ENCODE data around the gene PTPRC. TPM values are rescaled to one million over a fixed set of nuclear protein-coding genes. Genes with fewer than 3 reads are reported as not detected.

Gene PTPRC
- total RNA-seq, 1 donor: 281 TPM

- no peak for DNase-seq (ENCODE audit: low read depth in 2 of 3, low spot score in 2 of 3)
These were observed 19.3 kb upstream of the PTPRC start for GRCh38 chr1:198619375-198620140.

DNA sequence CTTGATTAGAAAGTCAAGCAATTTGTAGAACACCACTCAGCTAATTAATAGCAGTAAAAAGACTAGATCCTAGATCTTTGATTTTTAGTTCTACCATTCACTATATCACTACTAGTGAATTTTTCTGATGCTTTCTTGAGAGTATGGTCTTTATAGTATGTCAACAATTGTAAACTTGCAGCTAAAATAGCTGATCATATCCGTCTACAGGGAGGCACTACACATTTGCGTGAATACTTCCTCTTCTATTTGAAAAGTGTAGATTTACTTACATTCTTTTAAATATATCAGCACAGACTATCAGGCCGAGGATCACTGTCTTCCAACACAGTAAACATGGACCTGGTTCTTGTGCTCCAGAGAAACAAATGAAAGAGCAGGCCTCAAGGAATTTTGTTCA is 18.6 kb upstream of the PTPRC start:
- DNase-seq (ENCODE audit: low read depth in 2 of 3, low spot score in 2 of 3): no peak

GRCh38 chr1:198620951-198621824 is 17.7 kb upstream of the PTPRC start:
- peak; percentile 49 to 83 (median 74) for DNase-seq (ENCODE audit: low read depth in 2 of 3, low spot score in 2 of 3)

DNA sequence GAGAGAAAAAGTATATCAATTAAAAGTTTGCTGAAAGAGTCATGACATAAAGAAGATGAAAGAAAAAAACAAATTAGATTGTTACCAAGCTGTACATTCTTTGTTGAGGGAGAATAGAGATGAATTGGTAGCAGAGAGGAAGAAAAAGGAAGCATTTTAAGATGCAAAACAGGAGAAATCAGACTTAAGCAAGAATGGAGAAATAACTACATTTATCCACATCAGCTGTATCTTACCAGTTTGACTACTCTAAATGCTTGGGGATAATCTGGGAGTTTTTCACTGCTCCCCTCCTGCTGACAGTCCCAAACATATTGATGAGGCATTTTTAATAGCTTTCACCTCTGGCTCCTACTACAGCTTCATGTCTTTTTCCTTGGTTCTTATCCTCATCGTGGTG is 16.8 kb upstream of the PTPRC start:
- DNase-seq (ENCODE audit: low read depth in 2 of 3, low spot score in 2 of 3): no peak

GRCh38 chr1:198623752-198624647 is 14.8 kb upstream of the PTPRC start:
- DNase-seq (ENCODE audit: low read depth in 2 of 3, low spot score in 2 of 3): no peak

DNA sequence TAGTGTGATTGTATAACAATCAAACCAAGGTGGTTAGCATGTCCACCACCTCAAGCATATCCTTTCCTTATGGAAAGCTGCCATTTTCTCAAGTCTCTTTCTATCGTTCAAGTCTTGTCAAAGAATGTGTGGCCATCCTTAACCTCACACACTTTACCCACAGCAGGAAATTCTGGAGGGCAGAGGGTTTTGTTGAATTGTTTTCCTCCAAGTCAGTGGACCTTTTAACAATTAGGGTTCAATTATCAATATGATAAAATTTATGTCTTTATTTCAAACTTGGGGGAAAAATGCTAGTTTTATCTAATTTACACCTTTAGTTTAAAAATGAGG is 14.2 kb upstream of the PTPRC start:
- DNase-seq (ENCODE audit: low read depth in 2 of 3, low spot score in 2 of 3): no peak

GRCh38 chr1:198627436-198628066 is 11.3 kb upstream of the PTPRC start:
- no peak for DNase-seq (ENCODE audit: low read depth in 2 of 3, low spot score in 2 of 3)

GRCh38 chr1:198628067-198628455 is 10.8 kb upstream of the PTPRC start:
- no peak for DNase-seq (ENCODE audit: low read depth in 2 of 3, low spot score in 2 of 3)

DNA sequence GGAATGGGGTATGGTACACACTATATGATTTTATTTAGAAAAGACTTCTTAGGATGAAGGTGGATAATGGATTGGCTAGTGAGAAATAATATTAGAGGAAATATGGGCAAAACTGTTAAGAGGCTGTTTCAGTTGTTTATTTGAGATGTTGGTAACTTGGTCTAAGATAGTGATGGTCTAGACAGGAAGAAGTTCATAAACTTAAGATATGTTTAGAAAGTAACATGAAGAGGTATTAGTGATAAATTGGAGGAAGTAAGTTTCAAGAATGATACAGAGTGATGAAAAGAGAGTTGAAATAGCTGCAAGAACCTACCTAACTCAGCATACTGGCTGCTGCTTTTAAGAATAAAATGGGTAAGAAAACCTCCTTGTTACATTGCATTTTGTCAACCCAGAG is 9.2 kb upstream of the PTPRC start:
- DNase-seq (ENCODE audit: low read depth in 2 of 3, low spot score in 2 of 3): no peak

GRCh38 chr1:198630863-198631262 is 8.0 kb upstream of the PTPRC start:
- DNase-seq (ENCODE audit: low read depth in 2 of 3, low spot score in 2 of 3): no peak

GRCh38 chr1:198631292-198631691 is 7.5 kb upstream of the PTPRC start:
- no peak for DNase-seq (ENCODE audit: low read depth in 2 of 3, low spot score in 2 of 3)

DNA sequence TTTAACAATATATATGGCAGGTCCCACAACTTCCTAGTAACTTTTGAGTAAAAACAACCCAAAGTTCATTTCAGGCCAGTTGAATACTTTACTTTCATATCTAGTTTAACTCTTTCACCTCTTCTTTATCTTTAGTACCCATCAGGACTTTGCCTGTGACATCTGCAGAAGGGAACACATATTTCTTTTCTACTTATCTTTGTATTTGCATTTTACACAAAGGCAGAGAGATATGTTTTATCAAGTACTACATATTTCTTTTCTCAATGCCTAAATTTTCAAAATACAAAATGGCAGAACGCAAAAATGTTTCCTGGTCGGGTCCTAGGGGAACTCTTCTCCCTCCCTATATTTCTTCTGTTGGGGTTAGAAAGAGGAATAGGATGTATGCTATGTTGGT is 6.8 kb upstream of the PTPRC start:
- DNase-seq (ENCODE audit: low read depth in 2 of 3, low spot score in 2 of 3): no peak

DNA sequence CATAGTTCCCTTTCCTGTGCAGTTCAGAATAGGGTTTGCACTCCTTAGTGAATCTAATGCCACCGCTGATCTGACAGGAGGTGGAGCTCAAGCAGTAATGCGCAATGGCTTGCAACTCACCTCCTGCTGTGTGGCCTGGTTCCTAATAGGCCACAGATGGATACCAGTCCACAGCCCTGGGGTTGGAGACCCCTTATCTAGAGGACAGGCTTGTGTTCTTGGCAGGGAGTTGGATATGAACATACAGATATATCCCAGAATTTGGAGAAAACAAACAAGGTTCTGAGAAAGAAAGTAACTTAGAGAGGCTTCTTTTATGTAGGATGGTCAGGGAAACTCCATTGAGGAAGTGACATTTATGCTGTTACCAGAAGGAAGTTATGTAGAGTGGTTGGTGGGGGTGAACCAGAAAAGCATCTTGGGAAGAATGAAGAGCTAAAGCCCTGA is 5.1 kb upstream of the PTPRC start:
- DNase-seq (ENCODE audit: low read depth in 2 of 3, low spot score in 2 of 3): peak in 1 of 3 donors; percentile 44

DNA sequence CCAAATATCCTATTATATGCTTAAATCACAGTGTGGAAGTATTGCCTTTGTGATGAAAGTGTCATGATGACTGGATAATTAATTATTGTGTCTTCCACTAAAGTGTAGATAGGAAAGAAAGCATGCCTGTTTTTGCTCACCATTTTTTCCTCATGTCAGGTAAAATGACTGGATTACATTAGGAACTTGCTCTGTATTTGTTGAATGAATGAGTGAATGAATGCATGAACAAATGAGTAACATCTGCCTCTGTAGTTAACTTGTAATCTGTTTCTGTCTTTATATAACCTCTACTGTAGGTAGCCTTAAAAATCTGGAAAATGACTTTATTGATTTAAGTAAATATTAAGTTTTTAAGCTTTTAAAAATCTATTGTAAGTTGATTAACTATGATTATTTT is 2.9 kb upstream of the PTPRC start:
- DNase-seq (ENCODE audit: low read depth in 2 of 3, low spot score in 2 of 3): no peak

- DNase-seq (ENCODE audit: low read depth in 2 of 3, low spot score in 2 of 3): no peak
These were observed 2.4 kb upstream of the PTPRC start for GRCh38 chr1:198636391-198636790.

DNA sequence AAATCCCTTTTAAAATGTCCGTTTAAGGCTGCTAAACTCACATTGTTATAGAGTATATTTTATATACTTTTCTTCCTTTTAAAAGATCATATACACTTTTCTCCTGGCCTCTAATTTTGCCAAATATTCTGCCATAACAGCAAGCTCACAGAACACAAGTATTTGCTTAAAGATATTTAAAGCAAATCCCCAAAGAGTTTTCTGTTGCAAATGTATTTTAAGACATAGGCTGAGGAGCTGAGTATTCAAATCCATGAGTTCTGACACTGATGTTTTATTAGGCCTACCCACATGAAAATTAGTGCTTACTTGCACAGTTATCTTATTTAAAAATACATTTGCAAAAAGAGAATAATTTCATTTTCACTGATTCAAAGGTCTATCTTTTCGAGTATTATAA is 1.7 kb upstream of the PTPRC start:
- no peak for DNase-seq (ENCODE audit: low read depth in 2 of 3, low spot score in 2 of 3)

GRCh38 chr1:198637916-198638437 is 863 bp upstream of the PTPRC start:
- no peak for DNase-seq (ENCODE audit: low read depth in 2 of 3, low spot score in 2 of 3)

DNA sequence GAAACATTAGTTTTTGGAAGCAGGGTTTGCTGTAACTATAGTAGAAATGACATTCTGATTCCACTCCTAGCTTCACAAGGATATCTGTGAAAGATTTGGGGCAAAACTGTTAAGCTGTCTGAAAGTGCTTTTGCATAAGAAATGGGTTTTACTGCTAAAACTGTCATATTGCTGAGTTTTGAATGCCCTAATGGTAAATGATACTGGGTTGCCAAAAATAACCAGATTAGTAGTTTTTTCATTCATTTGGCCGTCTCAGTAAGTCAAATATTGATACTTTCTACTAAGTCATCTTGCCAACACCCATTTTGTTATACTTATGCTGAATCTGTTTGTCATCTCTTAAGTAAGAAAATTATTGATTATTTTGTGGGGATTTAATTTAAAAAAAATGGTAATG is 399 bp upstream of the PTPRC start:
- no peak for DNase-seq (ENCODE audit: low read depth in 2 of 3, low spot score in 2 of 3)

GRCh38 chr1:198639671-198640143 is 867 bp downstream of the PTPRC start:
- peak in 1 of 3 donors; percentile 62 for DNase-seq (ENCODE audit: low read depth in 2 of 3, low spot score in 2 of 3)

- DNase-seq (ENCODE audit: low read depth in 2 of 3, low spot score in 2 of 3): no peak
These were observed 1.3 kb downstream of the PTPRC start for GRCh38 chr1:198640174-198640573.

Measured in hematopoietic multipotent progenitor cell (in vitro differentiated cells).